ENCODE data around the gene PGA4. TPM values are rescaled to one million over a fixed set of nuclear protein-coding genes. Genes with fewer than 3 reads are reported as not detected.
"Not testable (repeated sequence)": the region's sequence is repeated elsewhere in the genome, so short reads cannot be mapped to it uniquely, and the experiment has no call there.

Gene PGA4
- total RNA-seq, 6 experiments from 2014 or later: not detected

- not testable (repeated sequence) for H3K27ac Mint-ChIP-seq; H3K36me3 Mint-ChIP-seq (ENCODE audit: low read depth); DNase-seq; H3K4me1 Mint-ChIP-seq (ENCODE audit: low read depth); H3K27me3 Mint-ChIP-seq (ENCODE audit: insufficient read depth); H3K9me3 Mint-ChIP-seq; H3K4me3 Mint-ChIP-seq
These were observed 8.3 kb upstream of the PGA4 start for GRCh38 chr11:61213711-61214324.

- not testable (repeated sequence) for H3K4me1 Mint-ChIP-seq (ENCODE audit: low read depth); H3K27me3 Mint-ChIP-seq (ENCODE audit: insufficient read depth); H3K4me3 Mint-ChIP-seq; H3K36me3 Mint-ChIP-seq (ENCODE audit: low read depth); DNase-seq; H3K27ac Mint-ChIP-seq; H3K9me3 Mint-ChIP-seq
These were observed 3.8 kb upstream of the PGA4 start for GRCh38 chr11:61218306-61218705.

- H3K4me3 Mint-ChIP-seq; DNase-seq; H3K36me3 Mint-ChIP-seq (ENCODE audit: low read depth); H3K4me1 Mint-ChIP-seq (ENCODE audit: low read depth); H3K27me3 Mint-ChIP-seq (ENCODE audit: insufficient read depth); H3K27ac Mint-ChIP-seq; H3K9me3 Mint-ChIP-seq: not testable (repeated sequence)
These were observed 3.1 kb upstream of the PGA4 start for GRCh38 chr11:61219016-61219415.

- H3K4me1 Mint-ChIP-seq (ENCODE audit: low read depth); DNase-seq; H3K27me3 Mint-ChIP-seq (ENCODE audit: insufficient read depth); H3K9me3 Mint-ChIP-seq; H3K36me3 Mint-ChIP-seq (ENCODE audit: low read depth); H3K4me3 Mint-ChIP-seq; H3K27ac Mint-ChIP-seq: not testable (repeated sequence)
These were observed 545 bp downstream of the PGA4 start for GRCh38 chr11:61222692-61223091.

GRCh38 chr11:61226457-61227137 lies 4.5 kb downstream of the PGA4 start:
- not testable (repeated sequence) for DNase-seq; H3K27ac Mint-ChIP-seq; H3K4me1 Mint-ChIP-seq (ENCODE audit: low read depth); H3K9me3 Mint-ChIP-seq; H3K27me3 Mint-ChIP-seq (ENCODE audit: insufficient read depth); H3K4me3 Mint-ChIP-seq; H3K36me3 Mint-ChIP-seq (ENCODE audit: low read depth)

- H3K36me3 Mint-ChIP-seq (ENCODE audit: low read depth); H3K27ac Mint-ChIP-seq; H3K9me3 Mint-ChIP-seq; DNase-seq; H3K4me1 Mint-ChIP-seq (ENCODE audit: low read depth); H3K27me3 Mint-ChIP-seq (ENCODE audit: insufficient read depth); H3K4me3 Mint-ChIP-seq: not testable (repeated sequence)
These were observed 7.3 kb downstream of the PGA4 start for GRCh38 chr11:61229458-61229857.

GRCh38 chr11:61231033-61231432 lies 8.9 kb downstream of the PGA4 start:
- H3K4me3 Mint-ChIP-seq; H3K27me3 Mint-ChIP-seq (ENCODE audit: insufficient read depth); H3K27ac Mint-ChIP-seq; H3K36me3 Mint-ChIP-seq (ENCODE audit: low read depth); H3K9me3 Mint-ChIP-seq; DNase-seq; H3K4me1 Mint-ChIP-seq (ENCODE audit: low read depth): not testable (repeated sequence)

- not testable (repeated sequence) for H3K36me3 Mint-ChIP-seq (ENCODE audit: low read depth); H3K4me1 Mint-ChIP-seq (ENCODE audit: low read depth); H3K9me3 Mint-ChIP-seq; H3K27ac Mint-ChIP-seq; H3K4me3 Mint-ChIP-seq; DNase-seq; H3K27me3 Mint-ChIP-seq (ENCODE audit: insufficient read depth)
These were observed 9.4 kb downstream of the PGA4 start for GRCh38 chr11:61231585-61231984.

- not testable (repeated sequence) for H3K36me3 Mint-ChIP-seq (ENCODE audit: low read depth); H3K4me1 Mint-ChIP-seq (ENCODE audit: low read depth); DNase-seq; H3K27me3 Mint-ChIP-seq (ENCODE audit: insufficient read depth); H3K27ac Mint-ChIP-seq; H3K4me3 Mint-ChIP-seq; H3K9me3 Mint-ChIP-seq
These were observed 10.5 kb downstream of the PGA4 start for GRCh38 chr11:61232548-61233145.

GRCh38 chr11:61237130-61237529 lies 15.0 kb downstream of the PGA4 start:
- H3K4me1 Mint-ChIP-seq (ENCODE audit: low read depth); H3K9me3 Mint-ChIP-seq; DNase-seq; H3K36me3 Mint-ChIP-seq (ENCODE audit: low read depth); H3K27me3 Mint-ChIP-seq (ENCODE audit: insufficient read depth); H3K4me3 Mint-ChIP-seq; H3K27ac Mint-ChIP-seq: not testable (repeated sequence)

- not testable (repeated sequence) for H3K27ac Mint-ChIP-seq; H3K27me3 Mint-ChIP-seq (ENCODE audit: insufficient read depth); H3K36me3 Mint-ChIP-seq (ENCODE audit: low read depth); H3K9me3 Mint-ChIP-seq; H3K4me3 Mint-ChIP-seq; H3K4me1 Mint-ChIP-seq (ENCODE audit: low read depth); DNase-seq
These were observed 18.1 kb downstream of the PGA4 start for GRCh38 chr11:61240288-61240687.

GRCh38 chr11:61240875-61241274 lies 18.7 kb downstream of the PGA4 start, which contains the start of gene PGA5:
Gene PGA5 (plus strand): TSS chr11:61241175. CDS start chr11:61241227, 52 bp downstream.
- not testable (repeated sequence) for DNase-seq; H3K4me3 Mint-ChIP-seq; H3K4me1 Mint-ChIP-seq (ENCODE audit: low read depth); H3K27ac Mint-ChIP-seq; H3K27me3 Mint-ChIP-seq (ENCODE audit: insufficient read depth); H3K9me3 Mint-ChIP-seq; H3K36me3 Mint-ChIP-seq (ENCODE audit: low read depth)

GRCh38 chr11:61241526-61241925 lies 19.4 kb downstream of the PGA4 start:
- not testable (repeated sequence) for H3K27ac Mint-ChIP-seq; H3K4me1 Mint-ChIP-seq (ENCODE audit: low read depth); H3K9me3 Mint-ChIP-seq; DNase-seq; H3K36me3 Mint-ChIP-seq (ENCODE audit: low read depth); H3K27me3 Mint-ChIP-seq (ENCODE audit: insufficient read depth); H3K4me3 Mint-ChIP-seq

- not testable (repeated sequence) for H3K4me3 Mint-ChIP-seq; H3K27ac Mint-ChIP-seq; DNase-seq; H3K4me1 Mint-ChIP-seq (ENCODE audit: low read depth); H3K36me3 Mint-ChIP-seq (ENCODE audit: low read depth); H3K9me3 Mint-ChIP-seq
- peaks cover 25% of the 10 kb centered on the region for H3K27me3 Mint-ChIP-seq (ENCODE audit: insufficient read depth)
These were observed 23.3 kb downstream of the PGA4 start for GRCh38 chr11:61245284-61245964.

All from HFFc6 (cell line).